T follicular helper cell (primary cell): Measurements from ENCODE around the gene ELOA2.
"Not testable (repeated sequence)": the region's sequence is repeated elsewhere in the genome, so short reads cannot be mapped to it uniquely, and the experiment has no call there.

ENCODE experiments used
- DNase-seq: peaks from one replicate; pipeline ENCODE4 v3.0.0-alpha.2; 2020; ENCODE audit warnings: low read depth
- total RNA-seq, 2 experiments: gene quantifications; one replicate each; lab custom pipeline; 2026; lab: John Stamatoyannopoulos, UW

The ELOA2 gene
- 0 reads per million in 2 experiments for total RNA-seq

- DNase-seq = no peak
Observed at GRCh38 chr18:47035156-47035671, at the start of gene ELOA2. TSS of gene ELOA2 (minus strand) at chr18:47035621. CDS start at chr18:47035264, 357 bp downstream.

- no peak for DNase-seq
Observed at GRCh38 chr18:47081578-47081977, 46.2 kb upstream of the ELOA2 start.

DNA sequence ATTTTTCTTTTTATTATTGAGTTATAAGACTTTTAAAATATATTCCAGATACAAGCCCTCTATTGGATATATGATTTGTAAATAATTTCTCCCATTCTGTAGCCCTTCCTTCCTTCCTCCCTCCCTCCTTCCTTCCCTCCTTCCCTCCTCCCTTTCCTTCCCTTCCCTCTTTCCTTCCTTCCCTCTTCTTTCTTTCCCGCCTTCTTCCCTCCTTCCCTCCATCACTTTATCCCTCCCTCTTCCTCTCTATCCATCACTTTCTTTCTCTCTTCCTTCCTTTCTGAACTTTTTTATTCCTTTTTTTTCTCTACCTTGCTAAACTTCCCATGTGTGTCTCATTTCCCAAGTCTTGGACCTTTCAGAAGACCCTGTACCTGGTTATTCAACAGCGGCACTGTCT lies 45.5 kb upstream of the ELOA2 start:
- DNase-seq = no peak

DNA sequence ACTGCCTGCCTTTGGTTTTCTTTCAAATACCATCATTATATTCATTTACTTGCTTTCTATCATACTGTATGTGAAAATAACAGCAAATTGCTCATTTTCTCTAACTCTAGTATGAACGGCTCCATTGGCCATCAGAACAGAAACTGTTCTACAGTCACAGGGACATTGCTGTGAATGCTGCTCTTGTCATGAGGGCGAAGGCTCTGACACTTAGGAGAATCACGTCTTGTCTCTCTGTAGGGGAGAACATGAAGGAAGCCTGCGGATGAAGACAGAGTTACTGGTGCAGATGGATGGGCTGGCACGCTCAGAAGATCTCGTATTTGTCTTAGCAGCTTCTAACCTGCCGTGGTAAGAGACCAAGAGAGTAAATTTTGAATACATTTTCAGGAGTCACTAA lies 41.7 kb upstream of the ELOA2 start:
- no peak for DNase-seq

- no peak for DNase-seq
Observed at GRCh38 chr18:47075098-47075883, 39.9 kb upstream of the ELOA2 start.

GRCh38 chr18:47067648-47068047 lies 32.2 kb upstream of the ELOA2 start:
- DNase-seq = no peak

DNA sequence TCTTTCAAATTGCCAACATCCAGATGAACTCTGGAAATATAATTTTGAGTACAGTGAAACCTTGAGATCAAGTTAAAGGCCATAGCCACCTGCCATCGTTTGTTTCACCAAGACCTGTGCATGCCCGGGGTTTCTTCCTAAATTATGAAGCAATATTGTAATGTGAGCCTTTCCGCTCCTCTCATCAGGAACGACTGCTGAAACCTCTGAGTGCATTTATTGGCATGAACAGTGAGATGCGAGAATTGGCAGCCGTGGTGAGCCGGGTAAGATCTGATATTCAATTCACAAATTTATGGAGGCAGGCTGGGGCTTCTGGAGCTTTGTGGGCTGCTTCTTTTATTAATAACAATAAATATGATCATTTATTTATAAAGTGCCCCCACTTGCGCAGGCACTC lies 27.7 kb upstream of the ELOA2 start:
- DNase-seq = no peak

GRCh38 chr18:47062471-47062870 lies 27.1 kb upstream of the ELOA2 start:
- DNase-seq = no peak

DNA sequence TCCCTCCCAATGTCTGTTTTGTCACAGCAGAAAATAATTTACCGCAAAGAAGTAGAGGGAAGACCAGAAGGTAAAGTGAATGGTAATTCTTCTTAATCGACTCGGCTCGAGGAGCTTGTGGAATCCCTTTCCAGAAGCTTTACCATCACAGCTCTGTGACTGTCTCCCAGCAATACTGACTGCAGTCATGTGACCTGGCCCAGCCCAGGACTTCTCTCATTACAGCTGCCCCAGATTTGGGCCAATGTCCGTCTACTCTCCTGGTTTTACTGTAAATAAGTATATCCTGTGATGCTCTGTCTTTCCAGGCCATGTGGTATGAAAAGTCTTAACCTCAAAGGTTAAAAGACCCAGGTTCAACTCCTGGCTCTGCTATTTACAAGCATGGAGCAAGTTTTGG lies 18.9 kb upstream of the ELOA2 start:
- no peak for DNase-seq

DNA sequence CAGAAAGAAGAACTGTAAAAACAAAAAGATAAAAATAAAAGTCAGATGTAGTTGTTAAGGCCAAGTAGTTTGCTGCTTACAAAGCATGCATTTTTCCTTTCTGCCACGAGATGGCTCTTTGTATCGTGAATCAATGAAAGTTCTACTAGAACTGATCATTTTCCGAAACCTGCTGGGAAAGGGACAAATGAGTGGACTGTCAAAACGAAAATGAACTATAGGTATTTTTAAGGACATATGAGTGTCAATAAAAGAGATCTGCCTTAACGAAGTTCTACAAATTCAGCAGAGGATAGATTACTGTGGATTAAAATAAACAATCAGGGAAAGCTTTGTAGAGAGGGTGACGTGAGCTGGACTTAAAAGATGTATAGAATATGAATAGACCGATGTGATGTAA lies 15.0 kb upstream of the ELOA2 start:
- no peak for DNase-seq

DNA sequence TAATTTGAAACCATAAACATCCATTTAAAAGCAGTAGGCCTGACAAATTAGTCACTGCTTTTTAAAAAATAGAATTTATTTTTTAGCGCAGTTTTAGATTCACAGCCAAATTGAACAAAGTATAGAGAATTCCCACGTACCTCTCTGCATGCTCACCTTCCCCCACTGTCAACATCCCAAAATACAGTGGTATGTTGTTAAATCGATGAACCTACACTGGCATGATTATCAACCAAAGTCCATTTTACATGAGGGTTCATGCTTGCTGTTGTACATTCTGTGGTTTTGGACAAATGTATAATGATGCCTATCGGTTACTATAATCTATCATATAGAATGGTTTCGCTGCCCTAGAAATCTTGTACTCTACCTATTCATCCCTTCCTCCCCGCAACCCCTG lies 5.6 kb upstream of the ELOA2 start:
- DNase-seq = no peak

- DNase-seq = no peak
Observed at GRCh38 chr18:47036927-47037578, 1.6 kb upstream of the ELOA2 start.

DNA sequence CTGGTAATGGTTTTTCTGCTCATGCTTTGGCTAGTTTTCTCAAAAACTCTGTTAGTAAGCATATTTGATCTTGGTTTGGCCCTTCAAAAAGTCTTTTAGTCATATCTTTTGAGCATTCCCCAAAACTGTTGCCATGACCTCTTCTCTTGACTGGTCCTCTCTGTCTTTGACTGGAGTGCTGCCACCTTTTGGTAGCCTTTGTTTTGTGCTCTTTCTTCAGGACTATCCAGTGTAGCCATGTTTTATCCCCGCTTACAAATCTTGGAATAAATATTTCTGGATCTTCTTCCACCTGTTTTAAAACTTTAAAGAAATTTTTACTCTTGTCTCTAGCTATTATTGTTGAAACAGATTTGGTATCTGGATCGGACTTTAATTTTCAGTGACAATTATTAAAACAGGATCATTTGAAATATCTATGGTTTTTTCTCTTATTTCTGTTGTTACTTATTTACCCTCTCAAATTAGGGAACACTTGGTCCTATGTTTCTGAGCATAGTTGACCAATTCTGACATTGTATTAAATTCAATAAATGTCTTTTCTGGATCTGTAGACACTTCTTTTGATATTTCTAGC lies 965 bp upstream of the ELOA2 start:
- DNase-seq = no peak

- not testable (repeated sequence) for DNase-seq
Observed at GRCh38 chr18:47034591-47034990, 830 bp downstream of the ELOA2 start.

DNA sequence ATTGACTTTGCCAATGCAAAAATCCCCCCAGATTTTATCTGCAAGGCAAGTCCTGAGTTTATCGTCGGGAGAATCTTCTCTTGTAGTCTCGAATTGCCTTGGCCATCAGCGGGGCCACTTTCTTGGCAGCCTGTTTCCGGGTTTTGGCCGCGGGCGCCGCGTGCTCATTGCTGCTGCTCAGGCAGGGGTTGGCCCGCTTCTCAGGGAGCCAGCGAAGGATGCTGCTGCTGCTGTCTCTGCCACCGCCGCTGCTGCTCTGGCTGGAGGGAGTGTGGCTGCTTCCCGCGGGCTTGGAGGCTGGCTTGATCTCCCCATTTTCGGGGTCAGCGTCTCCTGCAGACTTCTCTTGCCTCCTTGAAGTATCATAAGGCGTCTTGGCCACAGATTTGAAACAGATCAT lies 2.5 kb downstream of the ELOA2 start:
- no peak for DNase-seq

GRCh38 chr18:47030887-47031286 lies 4.5 kb downstream of the ELOA2 start:
- not testable (repeated sequence) for DNase-seq

- not testable (repeated sequence) for DNase-seq
Observed at GRCh38 chr18:47029684-47030353, 5.6 kb downstream of the ELOA2 start.

GRCh38 chr18:47028738-47029137 lies 6.7 kb downstream of the ELOA2 start:
- DNase-seq = not testable (repeated sequence)

- not testable (repeated sequence) for DNase-seq
Observed at GRCh38 chr18:47025557-47026174, 9.8 kb downstream of the ELOA2 start.

DNA sequence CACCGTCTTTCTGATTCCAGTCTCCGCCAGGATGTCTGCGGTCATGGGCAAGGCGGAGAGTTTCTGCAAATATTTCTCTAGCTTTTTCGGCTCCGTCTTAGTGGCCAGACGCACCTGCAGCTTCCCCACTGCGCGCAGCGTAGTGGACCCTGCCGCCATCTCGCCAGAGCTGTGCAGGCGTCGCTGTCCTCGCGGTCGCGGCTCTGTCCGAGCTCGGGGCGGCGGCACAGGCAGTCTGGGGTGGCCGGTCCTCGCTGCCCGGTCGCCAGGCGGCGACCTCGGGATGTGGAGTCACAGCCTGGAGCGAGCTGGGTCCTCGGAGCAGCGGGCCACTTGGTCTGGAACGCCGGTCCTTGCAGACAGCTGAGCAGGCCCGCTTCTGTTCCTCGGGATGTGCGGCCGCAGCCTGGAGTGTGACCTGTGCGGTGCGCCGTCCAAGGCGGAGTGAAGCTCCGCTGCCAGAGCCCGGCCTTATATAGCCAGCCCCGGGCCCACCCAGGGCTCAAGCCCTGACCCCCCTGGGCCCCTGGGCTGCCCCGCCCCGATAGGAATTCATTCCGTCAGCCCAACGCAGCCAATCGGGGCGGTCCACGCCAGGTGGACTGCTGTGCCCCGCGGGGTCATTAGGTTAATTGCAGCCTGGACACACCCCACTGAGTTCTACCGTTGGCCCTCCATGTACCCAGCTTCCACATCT lies 11.5 kb downstream of the ELOA2 start:
- DNase-seq = not testable (repeated sequence)

DNA sequence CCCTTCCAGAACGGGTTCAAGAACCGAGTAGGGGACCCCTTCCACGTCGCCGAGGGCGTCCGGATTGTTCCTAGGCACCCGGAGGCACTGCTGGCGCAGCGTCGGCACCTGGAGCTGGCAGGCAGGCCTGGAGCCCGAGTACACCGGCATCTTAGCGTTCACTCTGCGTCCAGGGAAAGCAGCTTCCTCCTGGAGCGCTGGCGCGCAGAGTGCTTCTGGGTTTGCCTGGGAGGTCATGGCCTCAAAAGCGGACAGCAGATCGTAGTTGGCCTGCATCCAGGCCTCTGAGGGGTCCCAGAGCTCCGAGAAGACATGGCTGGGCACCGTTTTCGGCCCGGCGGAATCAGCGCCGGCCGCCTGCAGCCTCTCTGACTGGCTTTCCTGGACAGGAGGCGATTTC lies 12.6 kb downstream of the ELOA2 start:
- DNase-seq = not testable (repeated sequence)
